ENCODE data around the gene FBXL4. TPM values are rescaled to one million over a fixed set of nuclear protein-coding genes. Genes with fewer than 3 reads are reported as not detected.

The FBXL4 gene
- total RNA-seq, 1 donor from 2014 or later, result 13.1 TPM

DNA sequence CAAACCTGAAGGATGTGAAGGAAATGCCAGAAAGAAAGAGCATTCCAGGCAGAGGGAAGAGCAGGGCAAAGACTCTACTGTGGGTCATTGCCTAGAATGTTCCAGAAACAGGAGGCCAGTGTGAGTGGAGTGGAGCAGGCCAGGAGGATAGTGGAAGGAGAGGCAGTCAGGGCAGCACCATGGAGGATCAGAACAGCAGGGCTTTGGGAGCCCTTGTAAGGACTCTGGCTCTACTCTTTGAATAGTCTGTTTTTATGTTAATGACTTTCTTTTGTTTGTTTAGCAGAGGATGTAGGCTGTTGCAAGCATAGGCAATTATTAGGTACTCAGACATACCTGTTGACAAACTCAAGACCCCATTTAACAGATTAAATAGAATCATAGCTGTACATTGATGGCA, 23.6 kb upstream of the FBXL4 start:
- no peak for DNase-seq (ENCODE audit: low read depth)
- no peak overlapping the region for H3K4me3 ChIP-seq (ENCODE audit: low read depth, low read length)
- TF ChIP-seq, protein P1, sequence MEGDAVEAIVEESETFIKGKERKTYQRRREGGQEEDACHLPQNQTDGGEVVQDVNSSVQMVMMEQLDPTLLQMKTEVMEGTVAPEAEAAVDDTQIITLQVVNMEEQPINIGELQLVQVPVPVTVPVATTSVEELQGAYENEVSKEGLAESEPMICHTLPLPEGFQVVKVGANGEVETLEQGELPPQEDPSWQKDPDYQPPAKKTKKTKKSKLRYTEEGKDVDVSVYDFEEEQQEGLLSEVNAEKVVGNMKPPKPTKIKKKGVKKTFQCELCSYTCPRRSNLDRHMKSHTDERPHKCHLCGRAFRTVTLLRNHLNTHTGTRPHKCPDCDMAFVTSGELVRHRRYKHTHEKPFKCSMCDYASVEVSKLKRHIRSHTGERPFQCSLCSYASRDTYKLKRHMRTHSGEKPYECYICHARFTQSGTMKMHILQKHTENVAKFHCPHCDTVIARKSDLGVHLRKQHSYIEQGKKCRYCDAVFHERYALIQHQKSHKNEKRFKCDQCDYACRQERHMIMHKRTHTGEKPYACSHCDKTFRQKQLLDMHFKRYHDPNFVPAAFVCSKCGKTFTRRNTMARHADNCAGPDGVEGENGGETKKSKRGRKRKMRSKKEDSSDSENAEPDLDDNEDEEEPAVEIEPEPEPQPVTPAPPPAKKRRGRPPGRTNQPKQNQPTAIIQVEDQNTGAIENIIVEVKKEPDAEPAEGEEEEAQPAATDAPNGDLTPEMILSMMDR (conservative IDR thresholded peaks at IDR 0.05; ENCODE audit: low read depth, low read length), result no peak

DNA sequence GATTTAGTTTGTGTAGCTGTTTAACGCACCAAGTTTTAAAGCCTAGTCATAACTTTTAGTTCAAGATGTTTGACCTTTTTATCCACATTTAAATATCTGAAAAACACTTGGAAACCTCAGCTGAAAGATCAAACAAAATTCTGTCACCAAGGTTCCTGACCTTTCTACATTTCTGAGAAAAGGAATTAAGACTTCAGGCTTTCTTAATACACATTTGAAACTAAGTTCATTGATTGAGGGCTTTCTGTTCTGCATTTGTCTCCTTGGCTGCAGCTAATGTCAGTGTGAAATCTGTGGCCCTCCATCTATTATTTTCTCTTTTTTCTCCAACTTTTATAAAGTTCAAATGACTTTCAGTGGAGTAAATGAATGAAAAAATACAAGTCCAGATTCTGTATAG, 22.7 kb upstream of the FBXL4 start:
- TF ChIP-seq, protein P1 (conservative IDR thresholded peaks at IDR 0.05; ENCODE audit: low read depth, low read length), result no peak
- no peak for DNase-seq (ENCODE audit: low read depth)

DNA sequence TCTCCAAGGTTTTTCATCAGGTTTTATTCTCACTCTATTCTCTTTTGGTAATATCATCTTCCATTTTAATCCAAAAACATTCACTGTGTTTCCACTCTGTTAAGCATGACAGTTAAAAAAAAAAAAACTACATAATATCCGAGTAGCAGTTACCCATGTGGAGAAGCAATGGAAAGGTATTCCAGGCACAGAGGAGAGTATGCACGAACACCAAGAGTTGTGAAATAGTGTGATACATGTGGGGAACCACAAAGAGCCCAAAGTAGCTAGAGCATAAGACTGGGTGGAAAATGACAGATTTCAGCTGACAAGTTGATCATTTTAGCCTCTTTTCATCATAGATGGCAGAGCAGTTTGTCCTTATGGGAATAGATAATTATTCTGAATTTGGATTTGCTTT, 19.9 kb upstream of the FBXL4 start:
- TF ChIP-seq, protein P1 (conservative IDR thresholded peaks at IDR 0.05; ENCODE audit: low read depth, low read length), result no peak
- no peak for DNase-seq (ENCODE audit: low read depth)
- H3K4me3 ChIP-seq (ENCODE audit: low read depth, low read length), result no peak overlapping the region

More for the DNA sequence above, 22.7 kb upstream of the FBXL4 start:
- no peak overlapping the region for H3K4me3 ChIP-seq (ENCODE audit: low read depth, low read length)

DNA sequence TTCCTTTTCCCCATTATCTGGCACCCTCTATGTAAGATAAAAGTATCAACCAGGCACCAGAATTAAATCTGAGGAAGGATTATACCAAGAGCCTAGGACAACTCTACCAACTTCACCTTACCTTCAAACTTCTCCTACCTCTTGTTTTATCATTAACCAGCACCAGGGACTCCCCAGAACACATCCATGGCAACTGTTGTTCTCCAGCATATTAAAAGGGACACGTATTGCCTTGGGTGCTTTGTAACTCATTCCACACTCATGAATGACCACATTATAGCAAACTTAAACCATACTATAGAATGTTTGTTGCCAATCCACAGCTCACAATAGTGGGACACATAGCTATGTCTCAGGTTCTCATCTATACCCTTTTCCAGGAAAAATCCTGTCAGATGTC, 11.9 kb upstream of the FBXL4 start:
- H3K4me3 ChIP-seq (ENCODE audit: low read depth, low read length), result no peak overlapping the region
- no peak for DNase-seq (ENCODE audit: low read depth)
- TF ChIP-seq, protein P1 (conservative IDR thresholded peaks at IDR 0.05; ENCODE audit: low read depth, low read length), result no peak

DNA sequence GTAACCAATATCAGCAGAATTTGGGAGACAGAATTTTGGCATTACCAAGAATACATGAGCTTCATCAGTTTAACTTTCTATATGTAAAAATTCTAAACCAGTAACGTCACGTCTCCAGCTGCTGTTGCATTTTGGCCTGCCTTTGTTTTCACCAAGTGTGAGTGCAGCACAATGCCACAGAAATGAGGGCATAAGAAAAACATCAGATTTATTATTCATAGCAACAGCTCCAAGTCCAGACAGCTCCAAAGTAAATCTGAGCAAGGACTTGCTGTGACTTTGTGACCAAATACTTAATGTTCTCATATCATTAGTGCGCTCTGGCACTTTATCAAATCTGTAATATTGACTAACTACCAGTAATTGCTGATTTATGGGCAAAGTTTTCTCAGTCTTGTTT, 11.0 kb upstream of the FBXL4 start:
- no peak overlapping the region for H3K4me3 ChIP-seq (ENCODE audit: low read depth, low read length)
- DNase-seq (ENCODE audit: low read depth), result no peak
- TF ChIP-seq, protein P1 (conservative IDR thresholded peaks at IDR 0.05; ENCODE audit: low read depth, low read length), result no peak

DNA sequence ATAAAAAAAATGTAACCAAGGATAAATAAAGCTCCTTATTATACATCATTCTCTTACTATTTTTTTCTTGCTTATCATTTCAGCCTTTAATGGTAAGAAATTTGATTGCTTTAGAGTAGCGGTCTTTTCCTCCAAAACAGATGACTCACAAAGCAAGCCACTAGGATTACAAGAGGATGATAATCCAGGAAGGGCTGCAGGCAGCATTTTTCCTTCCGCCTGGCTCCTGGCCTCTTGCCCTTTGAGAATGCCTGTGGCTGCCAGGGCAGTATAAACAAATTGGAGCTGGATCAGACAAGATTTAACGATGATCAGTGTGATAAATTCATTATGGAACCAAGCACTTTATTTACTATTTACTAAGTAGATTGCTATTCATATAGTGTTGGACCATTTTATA, 9.7 kb upstream of the FBXL4 start:
- no peak overlapping the region for H3K4me3 ChIP-seq (ENCODE audit: low read depth, low read length)
- DNase-seq (ENCODE audit: low read depth), result no peak
- TF ChIP-seq, protein P1 (conservative IDR thresholded peaks at IDR 0.05; ENCODE audit: low read depth, low read length), result no peak

DNA sequence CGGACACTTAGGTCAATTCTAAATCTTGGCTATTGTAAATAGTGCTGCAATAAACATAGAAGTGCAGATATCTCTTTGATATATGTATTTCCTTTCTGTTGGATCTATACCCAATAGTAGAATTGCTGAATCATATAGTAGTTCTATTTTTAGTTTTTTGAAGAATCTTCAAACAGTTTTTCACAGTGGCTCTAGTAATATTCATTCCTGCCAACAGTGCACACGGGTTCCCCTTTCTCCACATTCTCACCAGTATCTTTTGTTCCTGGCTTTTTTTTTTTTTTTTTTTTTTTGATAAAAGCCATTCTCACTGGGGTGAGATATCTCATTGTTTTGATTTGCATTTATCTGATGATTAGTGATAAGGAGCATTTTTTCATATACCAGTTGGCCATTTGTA, 1.8 kb upstream of the FBXL4 start:
- TF ChIP-seq, protein P1 (conservative IDR thresholded peaks at IDR 0.05; ENCODE audit: low read depth, low read length), result no peak
- H3K4me3 ChIP-seq (ENCODE audit: low read depth, low read length), result no peak overlapping the region
- DNase-seq (ENCODE audit: low read depth), result no peak

Measured in epithelial cell of proximal tubule (primary cell).